HG02884 (cell line): ENCODE data around the gene TGFBI.

Experiments used
- ATAC-seq: cut with Tn5 transposase; IDR thresholded peaks from one replicate; pipeline ENCODE4 v1.9.1; 2021; ENCODE audit warnings: mild to moderate bottlenecking, moderate library complexity; ENCODE audit not compliant: unreplicated experiment

TGFBI gene

DNA sequence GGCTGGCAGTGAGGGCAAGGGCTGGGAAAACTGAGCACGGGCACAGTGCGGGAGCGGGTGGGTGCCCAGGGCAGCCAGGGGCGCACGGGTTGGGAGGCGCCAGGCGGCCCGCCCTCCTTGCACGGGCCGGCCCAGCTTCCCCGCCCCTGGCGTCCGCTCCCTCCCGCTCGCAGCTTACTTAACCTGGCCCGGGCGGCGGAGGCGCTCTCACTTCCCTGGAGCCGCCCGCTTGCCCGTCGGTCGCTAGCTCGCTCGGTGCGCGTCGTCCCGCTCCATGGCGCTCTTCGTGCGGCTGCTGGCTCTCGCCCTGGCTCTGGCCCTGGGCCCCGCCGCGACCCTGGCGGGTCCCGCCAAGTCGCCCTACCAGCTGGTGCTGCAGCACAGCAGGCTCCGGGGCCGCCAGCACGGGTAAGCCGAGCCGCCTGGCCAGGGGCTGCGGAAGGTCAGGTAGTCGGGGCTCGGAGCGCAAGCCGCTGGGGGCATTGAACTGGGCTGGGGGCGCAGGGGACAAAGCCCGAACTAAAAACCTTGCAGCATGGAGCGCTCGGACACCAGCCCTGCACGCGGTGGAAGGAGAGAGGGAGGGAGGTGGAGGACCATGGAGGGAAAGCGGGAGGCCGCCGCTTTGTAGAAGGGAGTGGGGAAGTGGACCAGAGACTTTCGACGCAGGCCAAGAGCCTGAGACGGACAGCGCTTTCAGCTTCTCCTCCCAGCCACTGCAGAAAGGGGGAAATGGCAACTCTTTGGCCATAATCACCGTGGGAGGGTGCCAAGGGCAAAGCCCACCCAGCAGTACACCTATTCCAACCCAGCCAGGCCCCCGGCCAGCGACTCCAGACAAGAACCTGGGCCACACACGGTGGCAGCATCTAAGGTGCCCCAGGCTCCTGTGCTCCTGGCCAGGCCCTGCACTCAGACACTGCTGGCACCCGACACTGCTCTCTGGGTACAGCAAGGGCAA, at the start of gene TGFBI:
TSS of gene TGFBI (plus strand) at position 207 of the 961 bp plus-strand sequence. CDS start at position 275, 68 bp downstream.
- no peak for ATAC-seq

DNA sequence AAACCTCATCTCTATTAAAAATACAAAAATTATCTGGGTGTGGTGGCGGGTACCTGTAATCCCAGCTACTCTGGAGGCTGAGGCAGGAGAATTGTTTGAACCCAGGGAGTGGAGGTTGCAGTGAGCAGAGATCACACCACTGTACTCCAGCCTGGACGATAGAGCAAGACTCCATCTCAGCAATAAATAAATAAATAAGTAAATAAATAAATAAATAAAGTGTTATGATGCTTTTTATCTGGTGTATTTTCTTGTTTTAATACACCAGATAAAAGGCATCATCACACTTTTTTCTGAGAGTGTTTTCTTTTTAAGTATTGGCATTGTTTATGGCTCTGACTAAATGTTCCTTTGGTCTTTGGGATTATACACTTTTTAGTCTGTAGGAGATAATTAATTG, 49.8 kb upstream of the TGFBI start:
- ATAC-seq: no peak

DNA sequence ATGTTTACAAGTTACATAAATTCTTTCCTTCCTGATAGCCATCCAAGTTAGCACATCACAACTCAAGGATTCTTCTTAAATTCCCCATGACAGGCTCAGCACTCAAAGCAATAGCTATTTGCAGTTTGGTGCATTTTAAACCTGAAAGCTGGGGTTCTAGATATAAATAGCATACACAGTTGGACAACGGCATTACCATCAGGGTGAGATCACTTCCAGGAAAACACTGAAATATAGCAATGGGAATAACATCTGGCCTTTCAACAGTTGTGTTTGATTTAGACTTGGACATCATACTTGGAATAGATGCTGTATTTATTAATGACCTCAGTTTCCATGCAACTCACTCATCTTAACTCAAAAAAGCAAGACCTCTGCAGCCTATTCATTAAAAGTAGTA, 49.3 kb upstream of the TGFBI start:
- ATAC-seq: no peak

DNA sequence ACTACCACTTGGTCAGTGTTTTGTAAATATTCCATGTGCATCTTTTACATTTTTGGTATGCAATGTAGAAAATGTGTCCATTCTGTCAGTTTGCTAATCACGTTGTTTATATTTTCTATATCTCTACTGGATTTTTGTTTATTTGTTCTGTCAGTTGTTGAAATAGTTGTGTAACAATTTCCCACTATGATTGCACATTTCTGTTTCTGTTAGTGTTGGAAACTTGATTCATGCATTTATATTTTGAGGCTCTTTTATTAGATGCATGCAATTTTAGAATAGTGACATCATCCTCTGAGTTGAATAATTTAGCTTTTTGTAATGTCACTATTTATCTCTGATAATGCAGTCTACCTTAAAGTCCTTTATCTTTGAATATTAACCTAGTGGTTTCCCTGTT, 48.2 kb upstream of the TGFBI start:
- no peak for ATAC-seq

DNA sequence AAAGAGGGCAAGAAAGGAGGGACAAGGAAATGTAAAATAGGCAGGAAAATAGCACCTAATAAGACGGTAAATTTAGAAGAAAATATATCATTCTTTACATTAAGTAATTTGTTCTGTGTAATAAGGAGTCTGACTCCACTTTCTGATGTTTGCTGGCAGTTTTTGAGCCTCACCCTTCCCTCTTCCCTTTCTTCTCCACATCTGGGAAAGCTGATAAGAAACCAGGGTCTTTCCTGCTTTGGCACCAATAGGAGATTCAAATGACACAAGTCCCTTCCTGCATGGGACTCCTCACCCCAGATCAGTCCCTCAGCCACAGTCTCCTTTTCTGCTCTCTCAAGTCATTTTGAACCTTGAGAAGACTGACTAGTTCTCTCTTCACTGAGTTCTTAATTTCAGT, 42.8 kb upstream of the TGFBI start:
- ATAC-seq: no peak

DNA sequence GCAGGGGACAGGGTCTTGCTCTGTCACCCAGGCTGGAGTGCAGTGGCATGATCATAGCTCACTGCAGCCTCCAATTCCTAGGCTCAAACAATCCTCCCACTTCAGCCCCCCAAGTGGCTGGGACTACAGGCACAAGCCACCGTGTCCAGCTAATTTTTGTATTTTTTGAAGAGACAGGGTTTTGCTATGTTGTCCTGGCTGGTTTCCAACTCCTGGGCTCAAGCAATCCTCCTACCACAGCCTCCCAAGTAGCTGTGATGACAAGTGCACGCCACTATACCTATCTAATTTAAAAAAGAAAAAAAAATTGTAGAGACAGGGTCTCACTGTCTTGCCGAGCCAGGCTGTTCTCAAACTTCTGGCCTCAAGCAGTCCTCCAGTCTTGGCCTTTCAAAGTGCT, 42.4 kb upstream of the TGFBI start:
- ATAC-seq: no peak

DNA sequence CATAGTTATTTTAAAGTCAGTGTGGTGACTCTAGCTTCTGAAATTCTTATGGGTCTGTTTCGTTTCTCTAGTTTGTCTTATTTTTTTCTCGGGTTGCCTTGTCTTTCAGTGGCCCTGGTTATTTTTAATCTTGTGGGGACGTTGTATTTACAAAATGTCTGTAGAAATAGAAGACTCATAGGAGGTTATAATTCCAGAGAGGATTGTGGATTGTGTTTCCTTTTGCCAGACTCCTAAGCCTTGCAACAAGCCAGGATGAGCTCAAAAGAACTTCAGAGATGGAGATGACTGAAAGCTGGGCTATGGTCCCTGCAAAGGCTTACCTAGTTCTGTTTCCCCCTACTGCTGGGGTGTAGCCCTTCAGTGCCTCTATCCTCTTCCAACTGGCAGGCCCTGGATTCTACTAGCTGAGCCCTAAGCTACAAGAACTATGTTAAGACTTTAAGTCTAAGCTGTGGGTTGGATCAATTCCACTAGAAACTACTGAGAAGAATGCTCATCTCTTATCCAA, 41.8 kb upstream of the TGFBI start:
- no peak for ATAC-seq

DNA sequence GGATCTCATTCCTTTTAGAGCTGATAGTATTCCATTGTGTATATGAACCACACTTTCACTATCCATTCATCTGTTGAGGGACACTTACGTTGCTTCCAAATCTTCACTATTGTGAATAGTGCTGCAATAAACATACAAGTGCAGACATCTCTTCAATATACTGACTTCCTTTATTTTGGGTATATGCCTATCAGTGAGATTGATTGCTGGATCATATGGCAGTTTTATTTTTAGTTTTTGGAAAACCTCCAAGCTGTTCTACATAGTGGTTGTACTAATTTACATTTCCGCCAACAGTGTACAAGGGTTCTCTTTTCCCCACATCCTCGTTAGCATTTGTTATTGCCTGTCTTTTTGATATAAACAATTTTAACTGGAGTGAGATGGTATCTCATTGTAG, 40.2 kb upstream of the TGFBI start:
- no peak for ATAC-seq

DNA sequence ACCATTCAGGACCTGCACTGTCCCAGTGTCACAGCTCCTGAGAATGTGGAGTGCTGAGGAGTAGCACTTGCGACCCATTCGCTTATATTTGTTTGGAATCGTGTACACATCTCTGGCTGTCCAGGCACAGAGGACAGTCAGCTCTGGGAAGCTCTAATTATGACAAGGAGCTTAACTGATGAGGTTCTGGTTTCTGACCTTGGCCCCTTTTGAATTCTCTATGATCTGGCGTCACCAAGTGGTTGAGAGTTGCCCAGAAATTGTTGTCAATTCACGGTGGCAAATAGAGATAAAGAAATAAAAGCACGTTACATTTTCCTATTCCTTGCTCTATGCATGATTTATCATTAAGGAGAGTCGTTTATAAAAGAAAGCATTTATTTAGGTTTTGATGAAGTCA, 39.1 kb upstream of the TGFBI start:
- ATAC-seq: no peak

DNA sequence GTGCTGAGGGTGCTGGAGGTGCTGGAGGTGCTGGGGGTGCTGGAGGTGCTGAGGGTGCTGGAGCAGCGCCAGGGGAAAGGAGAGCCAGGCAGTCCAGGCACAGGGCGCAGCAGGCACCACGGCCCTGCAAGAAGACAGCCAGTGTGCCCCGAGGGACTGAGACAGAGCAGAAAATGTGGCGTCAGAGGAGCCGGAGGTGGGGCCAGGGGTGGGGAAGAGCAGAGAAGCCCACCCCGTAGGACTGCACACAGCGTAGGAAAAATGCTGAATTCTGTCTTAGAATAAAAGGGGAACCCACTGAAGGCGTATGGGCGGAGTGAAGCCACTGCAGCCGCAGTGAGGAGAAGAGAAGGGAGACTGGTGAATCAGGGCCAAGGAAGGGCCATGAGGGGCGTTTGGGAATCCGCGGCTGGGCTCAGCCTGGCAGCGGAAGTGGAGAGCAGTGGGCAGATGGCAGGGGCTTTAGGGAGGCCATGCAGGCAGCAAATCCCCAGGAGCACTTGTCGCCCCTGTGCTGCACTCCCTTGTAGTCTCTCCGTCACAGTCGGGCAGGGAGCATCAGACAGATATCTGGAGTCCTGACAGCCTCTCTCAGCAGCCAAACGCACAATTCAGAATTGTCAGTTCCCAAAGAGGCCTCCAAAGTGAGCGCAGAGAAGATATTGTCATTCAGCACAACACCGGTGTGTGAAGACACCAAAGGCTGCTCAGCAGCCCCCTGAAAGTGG, 38.1 kb upstream of the TGFBI start:
- ATAC-seq: no peak

DNA sequence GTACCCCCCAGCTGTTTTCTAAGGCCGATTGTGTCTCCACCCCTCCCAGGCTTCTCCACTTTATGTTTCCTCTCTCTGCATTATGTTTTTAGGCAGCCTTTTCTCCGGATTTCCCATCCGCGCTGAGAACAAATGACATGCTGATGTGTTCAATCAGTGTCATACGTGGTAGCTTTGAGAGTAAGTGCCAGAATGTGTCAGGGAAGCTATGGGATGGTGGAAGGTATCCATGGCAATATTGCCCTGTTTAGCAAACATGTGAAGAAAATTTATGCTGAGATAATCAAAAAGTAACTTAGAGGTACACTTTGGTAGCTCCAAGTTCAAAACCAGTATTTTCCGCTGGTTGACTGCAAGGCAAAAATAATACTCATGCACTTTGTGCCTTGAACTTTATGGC, 37.4 kb upstream of the TGFBI start:
- ATAC-seq: no peak

DNA sequence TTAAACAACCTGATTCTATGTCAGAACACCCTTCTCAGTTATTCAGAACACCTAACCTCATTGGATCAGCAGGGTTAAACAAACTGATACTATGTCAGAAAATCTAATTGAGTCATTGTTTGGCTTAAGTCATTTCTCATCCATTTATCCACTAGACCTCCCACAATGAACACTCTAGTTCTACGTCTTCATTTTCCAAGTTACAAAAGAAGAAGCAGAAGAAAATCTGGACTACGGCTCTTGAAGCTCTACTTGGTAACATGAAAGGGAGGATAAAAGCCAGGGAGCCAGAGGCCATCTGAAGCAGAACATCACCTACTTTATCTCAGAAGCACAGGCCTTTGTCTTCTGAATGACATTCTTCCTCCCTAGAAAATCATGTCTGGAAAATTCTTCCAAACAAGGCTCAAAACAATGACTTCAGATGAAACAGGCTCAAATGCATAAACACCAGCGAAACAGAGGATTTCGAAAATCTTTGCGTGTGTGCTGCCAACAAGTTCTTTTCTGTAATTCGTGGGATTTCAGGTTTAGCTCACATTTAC, 35.4 kb upstream of the TGFBI start:
- ATAC-seq: no peak

DNA sequence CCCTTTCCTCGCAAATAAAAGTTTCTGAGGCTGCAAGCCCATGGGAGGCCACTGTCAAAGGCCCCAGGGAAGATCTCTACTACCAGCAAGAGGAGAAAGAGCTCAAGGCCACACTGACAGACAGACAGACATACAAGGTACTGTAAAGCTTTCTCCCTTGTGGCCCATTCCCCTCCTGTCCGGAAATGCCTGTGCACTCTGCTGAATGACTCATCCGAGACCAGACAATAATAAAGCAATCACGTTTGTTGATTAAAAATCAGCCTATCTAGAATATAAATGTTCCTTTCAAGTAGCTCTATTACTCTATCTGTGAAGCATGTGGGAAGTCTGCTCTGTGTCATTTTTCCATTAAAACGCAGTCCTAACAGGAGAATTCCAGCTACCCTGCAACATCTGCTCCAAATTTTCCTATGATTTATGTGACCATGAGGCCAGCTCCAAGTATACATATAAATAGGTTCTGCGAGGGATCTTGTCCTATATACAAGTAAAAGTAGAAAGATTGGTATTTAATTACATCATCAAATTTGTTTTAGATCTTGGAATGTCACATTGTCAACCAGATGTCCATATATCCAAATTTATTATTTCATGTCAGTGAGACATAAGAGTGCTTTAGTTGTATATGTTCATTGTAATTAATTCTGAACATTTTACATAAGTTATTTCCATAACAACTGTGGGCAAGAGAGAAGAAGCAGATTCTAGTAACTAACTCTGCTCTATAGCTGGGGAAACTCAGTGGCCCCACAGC, 34.7 kb upstream of the TGFBI start:
- no peak for ATAC-seq

DNA sequence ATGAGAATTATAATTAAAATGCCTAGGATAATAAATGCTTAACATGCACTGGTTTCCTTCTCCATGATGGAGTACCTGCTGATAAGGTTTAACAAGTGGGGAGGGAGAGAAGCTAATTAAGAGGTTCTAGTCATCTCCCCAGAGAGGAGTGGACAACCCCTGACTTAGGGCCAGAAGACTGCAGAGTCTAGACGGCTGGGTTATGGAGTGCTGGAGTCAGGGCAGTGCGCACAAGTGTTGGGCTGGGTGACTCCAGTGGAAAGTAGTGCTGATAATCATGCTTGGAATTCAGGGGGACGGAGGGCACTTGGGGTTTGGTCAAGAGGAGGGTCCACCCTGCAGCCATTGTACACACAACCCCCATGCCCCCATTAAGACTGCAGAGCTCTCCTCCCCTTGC, 32.8 kb upstream of the TGFBI start:
- ATAC-seq: no peak

DNA sequence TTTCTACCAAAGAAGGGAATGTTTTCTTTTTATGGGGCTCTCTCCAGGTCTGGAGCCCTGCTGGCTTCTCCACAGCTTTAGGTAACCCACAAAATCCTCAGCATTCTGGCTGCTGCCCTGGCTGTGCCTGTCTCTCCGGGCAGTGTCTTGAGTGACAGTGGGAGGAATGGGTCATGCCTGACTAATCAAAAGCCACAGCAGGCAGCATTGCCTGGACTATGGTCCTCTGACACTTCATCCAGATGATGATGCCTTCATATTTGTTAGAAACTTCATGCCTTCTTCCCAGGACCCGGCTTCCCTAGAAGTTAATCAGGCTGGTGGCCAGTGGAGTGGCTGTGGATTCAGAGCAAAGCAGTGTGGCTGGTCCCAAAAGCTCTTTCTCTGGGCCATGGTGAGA, 32.2 kb upstream of the TGFBI start:
- ATAC-seq: no peak

DNA sequence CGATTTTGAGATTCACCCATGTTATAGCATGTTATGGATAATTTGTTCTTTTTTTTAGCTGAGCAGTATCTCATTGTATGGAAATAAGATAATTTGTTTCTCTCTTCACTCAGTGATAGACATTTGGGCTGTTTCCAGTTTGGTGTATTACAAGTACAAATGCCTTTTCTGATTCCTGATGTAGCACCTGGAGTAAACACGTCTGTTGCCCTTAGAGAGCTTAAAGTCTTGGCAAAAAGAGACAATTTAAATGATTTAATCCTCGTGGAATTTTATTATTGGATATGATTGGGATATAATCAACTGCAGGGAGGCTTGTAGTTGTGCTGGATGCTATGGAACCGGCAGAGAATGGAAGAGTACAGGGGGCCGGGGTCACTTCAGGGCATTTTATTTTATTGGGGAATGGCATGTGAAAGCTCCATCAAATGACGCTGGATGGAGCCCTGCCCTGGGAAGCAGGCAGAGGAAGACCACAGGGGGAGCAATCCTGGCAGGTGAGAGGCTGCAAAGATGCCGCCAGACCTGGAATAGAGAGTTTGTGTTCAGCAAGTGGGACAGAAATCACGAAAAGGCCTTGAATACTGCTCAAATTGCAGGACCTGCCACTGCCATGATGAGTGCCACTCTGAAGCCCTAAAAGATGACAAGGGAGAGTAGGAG, 31.0 kb upstream of the TGFBI start:
- ATAC-seq: no peak

DNA sequence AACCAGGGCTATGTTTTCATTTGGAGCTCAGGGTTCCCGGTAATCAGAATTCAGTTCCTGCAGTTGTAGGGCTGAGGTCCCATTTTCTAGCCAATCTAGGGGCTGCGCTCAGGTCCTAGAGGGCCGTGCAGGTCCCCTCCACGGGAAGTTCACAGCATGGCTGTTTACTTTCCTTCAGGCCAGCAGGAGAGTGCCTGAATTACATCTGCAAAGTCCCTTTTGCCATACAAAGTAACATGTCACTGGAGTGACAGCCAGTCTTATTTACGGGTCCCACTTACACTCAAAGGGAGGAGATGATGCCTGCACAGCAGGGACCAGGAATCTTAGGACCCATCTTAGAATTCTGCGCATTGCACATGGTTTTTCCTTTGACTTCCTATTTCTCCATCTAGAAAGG, 29.9 kb upstream of the TGFBI start:
- ATAC-seq: no peak

DNA sequence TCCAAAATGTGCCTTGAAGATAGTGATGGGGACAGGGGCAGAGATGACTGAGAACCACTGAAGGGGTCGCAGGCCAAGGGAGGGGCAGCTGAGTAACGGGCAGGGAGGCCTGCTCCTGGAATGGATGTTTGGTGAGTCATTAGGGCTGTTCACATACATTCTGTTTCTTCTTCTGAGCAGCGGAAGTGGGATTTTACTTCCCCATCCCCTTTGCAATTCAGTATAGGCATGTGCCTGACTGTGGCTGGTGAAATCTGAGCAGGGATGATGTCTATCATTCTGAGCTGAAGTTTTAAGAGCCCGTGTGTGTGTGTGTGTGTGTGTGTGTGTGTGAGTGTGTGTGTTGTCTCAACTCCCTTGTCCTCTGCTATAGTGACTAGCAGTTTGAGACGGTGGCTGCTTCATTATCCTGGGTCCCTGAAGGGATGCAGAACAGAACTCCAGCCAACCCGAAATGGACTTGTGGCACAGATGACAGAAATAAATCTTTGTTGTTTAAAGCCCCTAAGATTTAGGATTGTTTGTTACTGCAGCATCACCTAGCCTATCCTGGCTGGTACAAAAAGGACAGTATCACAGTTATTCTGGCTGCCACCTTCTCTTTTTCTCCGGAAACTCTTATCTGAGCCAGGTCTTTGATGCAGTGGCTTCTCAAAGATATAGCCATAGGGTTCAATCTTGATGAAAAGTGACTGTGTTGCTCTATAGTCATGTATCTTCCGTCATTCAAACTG, 29.2 kb upstream of the TGFBI start:
- no peak for ATAC-seq

DNA sequence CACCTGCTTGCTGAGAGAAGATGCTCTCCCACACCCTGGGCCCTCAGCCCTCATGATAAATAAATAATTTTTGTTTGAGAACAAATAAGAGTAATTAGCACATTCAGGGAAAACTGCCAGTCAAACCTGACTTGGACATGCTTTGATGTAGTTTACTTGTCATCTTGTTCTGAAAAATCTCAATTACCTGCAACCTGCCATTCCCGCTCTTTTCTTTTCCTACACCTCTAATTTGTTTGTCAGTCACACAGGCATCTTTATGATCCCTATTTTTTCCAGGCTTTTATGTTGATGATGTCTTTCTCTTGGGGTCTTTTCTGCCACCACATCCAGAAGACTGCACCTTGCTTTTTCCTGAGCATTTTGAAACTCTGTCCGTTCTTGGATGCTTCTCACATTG, 28.6 kb upstream of the TGFBI start:
- no peak for ATAC-seq

DNA sequence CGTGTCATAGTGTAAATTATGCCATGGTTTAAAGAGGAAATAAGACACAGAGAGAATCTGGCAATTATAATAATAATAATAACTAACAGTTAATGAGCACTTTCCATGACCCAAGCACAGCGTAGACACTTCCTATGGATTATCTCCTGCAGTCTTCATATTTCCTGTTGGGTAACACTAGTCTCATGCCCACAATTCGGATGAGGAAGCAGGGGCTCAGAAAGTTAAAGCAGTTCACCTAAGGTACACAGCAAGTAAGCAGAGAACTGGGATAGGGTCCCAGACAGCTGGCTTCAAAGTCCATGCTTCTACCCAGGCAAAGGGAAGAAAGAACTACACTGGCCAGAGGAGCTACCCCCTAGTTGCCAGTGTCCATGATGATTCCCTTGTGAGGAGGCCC, 27.9 kb upstream of the TGFBI start:
- no peak for ATAC-seq
